ENCODE results near the gene EML1.

The EML1 gene

DNA sequence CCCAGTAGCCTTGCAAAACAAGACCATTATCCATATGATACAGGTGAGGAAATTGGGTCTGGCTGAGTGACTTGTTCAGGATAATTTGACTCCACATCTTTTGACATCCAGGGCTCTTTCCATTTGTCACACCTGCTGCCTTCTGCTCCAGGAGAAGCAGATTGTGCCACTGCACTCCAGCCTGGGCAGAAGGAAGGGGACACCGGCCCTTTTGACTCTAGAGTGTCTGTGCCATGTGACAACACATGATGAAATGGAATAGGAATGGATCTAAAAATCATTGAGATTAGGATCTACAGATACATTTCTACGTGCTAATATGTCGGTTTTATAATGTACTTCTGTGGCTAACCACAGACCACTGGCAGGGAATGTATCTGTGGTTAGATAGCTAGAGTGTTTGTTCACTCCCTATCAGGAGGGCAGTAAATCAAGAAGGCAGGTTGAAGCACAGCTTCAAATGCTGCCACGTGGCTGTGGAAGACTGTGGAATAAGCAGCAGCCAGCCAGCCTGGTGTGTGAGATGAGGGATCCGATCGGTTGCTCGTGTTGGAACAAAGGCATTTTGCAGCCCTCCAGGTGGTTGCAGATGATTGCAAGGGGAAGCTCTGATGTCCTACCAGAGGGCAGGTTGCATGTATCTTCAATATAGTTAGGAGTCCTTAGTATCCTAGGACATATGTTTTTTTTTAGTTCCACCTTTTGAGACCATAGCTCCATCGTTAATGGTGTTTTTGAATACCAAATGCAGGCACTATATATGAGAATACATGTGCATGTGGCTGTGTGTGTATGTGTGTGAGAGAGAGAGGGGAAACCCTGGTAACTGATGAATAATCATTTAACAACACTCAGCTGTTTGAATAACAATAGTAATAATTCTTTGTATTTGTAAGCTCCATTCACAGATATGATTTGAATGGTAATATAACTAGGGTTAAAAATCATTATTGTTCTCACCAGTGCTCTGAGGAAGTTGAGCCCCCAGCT lies 28.6 kb downstream of the EML1 start:
- in situ Hi-C loops (cut with MboI; ENCODE audit: low sequenced_read_pairs): no loop called here

DNA sequence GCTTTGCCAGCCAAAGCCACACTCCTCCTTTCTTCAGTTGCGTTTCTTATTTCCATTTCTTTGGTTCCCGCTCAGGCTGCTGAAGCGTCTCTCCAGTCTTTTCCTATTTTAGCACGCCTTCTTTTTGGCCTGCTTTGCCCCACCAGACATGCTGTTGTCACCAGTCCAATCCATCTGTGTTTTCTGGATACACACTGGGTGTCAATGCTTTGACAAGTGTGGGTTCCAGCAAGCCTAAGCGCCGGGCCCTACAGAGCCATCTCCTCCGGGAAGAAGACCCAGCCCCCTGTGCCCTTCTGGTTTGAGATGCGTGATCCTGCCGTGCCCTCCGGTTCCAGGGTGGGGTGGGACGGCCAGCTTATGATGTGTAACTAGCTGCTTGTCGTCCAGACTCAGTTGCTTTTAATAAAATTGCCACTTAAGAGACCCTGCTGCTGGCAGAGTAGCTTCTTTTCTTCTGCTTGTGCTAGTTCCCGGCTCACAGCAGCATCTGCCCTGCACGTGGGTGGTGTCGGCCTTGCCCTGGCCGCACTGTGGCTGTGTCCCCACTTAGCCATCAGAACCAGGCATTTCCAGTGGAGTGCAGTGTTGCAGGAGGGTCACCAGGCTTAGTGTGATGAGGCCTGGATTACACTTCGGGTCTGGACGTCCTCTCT lies 29.7 kb downstream of the EML1 start:
- in situ Hi-C loops (cut with MboI; ENCODE audit: low sequenced_read_pairs): no loop called here

DNA sequence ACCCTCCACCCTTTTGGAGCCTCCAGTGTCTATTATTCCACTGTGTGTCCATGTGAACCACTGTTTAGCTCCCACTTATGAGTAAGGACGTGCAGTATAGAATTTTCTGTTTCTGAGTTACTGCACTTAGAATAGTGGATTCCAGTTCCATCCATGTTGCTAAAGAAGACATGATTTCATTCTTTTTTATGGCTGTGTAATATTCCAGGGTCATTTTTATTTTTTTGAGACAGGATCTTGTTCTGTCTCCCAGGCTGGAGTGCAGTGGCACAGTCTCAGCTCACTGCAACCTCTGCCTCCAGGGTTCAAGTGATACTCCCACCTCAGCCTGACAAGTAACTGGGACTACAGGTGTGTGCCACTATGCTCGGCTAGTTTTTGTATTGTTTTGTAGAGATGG lies 31.6 kb downstream of the EML1 start:
- in situ Hi-C loops (cut with MboI; ENCODE audit: low sequenced_read_pairs): no loop called here

DNA sequence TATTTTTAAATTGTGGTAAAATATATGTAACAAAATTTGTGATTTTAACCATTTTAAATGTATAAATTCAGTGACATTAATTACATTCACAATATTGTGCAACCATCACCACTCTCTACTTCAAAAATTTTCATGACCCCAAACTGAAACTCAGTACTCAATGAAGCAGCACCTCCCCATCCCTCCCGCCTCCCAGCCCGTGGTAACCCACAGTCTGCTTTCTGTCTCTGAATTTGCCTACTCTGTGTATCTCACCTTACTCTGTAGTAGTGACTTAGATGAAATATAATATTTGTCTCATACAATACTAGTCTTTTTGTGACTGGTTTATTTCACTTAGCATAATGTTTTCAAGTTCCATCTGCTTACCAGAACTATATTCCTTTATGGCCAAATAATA lies 36.2 kb downstream of the EML1 start:
- in situ Hi-C loops (cut with MboI; ENCODE audit: low sequenced_read_pairs): no loop called here

DNA sequence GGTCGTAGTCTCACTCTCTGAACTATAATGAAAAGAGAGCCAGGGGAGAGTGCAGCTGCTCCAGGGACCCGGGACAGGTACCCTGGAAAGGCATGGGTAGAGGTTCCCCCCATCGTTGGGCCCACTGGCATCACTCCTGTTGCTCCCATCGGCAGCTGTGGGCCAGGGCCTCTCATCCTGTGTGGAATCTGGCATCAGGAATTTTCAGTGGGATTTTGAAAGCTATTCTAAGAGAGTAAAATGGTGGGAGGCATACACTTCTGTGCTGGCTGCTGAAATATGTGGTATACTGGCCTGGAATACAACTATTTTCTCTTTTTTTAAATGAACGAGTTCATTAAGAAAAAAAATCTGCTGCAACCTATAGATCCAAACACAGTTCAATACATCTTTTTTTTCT lies 38.1 kb downstream of the EML1 start:
- in situ Hi-C loops (cut with MboI; ENCODE audit: low sequenced_read_pairs): no loop called here

DNA sequence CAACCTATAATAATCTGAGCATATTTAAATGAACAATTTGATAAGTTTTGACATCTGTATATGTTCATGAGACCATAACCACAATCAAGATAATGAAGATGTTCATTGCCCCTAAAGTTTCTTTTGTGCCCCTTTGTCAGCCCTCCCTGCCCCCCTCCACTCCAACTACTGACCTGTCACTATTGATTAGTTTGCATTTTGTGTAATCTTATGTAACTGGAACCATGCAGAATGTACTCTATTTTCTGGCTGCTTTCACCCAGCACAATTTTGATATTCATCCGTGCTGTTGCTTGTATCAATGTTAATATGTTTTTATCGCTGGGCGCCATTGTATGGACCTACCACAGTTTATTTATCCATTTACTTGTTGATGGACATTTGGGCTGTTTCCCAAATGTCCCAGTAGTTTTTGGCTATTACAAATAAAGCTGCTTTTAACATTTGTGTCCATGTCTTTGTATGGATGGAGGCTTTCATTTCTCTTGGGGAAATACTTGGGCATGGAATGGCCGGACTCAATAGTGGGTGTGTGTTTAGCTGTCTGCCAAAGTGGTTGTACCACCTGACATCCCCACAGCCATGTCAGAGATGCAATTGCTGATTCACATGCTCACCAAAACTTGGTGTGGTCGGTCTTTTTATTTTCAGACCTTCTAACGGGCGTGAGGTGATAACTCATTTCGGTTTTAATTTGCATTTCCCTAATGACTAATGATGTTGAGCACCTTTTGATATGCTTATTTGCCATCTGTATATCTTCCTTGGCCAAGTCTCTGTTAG lies 38.9 kb downstream of the EML1 start:
- in situ Hi-C loops (cut with MboI; ENCODE audit: low sequenced_read_pairs): no loop called here

DNA sequence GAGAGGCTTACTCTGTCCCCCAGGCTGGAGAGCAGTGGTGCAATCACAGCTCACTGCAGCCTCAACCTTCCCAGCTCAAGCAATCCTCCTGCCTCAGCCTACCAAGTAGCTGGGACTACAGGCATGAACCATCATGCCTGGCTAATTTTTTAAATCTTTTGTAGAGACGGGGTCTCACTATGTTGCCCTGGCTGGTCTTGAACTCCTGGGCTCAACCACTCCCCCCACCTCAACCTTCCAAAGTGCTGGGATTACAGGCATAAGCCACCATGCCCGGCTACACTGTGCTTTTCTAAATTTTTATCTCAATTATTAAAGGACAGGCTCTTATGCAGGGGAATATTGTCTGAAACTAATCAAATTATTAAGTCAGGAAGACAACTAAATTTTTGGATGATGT lies 44.6 kb downstream of the EML1 start:
- in situ Hi-C loops (cut with MboI; ENCODE audit: low sequenced_read_pairs): no loop called here

DNA sequence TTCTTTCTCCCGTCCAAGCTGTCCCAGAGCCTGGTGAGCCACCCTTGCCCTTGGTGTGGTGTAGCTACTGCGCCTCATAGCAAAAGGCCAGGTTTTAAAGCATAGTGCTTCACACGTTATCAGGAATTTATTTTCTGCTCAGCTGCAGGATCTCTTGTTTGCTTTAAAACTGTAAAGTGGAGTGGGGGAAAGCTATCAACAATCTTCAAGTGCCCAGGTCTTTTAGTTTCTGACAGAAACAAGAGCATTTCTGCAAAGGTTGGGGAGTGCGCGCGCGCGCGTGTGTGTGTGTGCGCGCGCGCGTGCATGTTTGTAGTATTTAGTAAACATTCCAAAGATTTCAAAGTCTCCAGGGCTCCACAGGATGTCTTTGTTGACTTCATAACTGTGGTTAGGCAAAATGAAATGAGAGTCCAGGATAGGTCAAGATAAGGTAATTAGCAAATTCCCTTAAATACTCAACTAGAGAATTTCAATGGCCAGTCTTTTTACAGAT lies 45.5 kb downstream of the EML1 start:
- in situ Hi-C loops (cut with MboI; ENCODE audit: low sequenced_read_pairs): no loop called here

DNA sequence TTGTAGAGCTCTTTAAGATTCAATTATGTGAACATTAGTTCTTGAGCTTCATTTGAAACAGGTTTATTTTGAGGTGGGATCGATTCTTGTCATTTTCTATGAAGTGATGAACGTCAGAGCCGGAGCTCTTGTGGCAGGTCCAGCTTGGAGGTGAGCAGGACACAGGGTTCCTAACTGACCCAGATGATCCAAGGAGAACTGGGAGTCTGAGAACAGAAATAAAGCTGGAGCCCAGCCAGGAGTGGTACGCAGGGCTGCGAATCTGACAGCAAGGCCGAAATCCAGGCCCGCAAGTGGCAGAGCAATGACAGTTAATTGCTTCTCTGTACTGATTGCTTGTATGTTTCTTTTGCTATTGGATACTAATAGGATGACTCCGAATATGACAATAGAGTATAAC lies 46.5 kb downstream of the EML1 start:
- in situ Hi-C loops (cut with MboI; ENCODE audit: low sequenced_read_pairs): no loop called here

DNA sequence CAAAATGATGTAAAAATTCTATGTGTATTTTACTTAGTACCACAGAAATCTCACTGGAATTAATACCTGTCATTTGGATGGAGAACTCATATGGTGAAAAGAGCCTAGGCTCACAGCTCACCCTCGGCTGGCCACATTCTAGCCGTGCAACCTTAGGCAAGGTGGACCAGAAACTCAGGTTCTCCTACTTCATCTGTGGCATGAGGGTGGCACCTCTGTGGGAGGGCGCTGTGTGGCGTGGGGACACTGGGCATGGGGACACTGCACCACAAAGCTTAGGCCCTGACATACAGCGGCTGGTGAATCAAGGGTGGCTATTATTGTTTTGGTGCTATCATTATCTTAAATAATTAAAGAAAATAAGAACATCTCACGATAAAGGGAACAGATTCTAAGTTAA lies 47.1 kb downstream of the EML1 start:
- in situ Hi-C loops (cut with MboI; ENCODE audit: low sequenced_read_pairs): no loop called here

DNA sequence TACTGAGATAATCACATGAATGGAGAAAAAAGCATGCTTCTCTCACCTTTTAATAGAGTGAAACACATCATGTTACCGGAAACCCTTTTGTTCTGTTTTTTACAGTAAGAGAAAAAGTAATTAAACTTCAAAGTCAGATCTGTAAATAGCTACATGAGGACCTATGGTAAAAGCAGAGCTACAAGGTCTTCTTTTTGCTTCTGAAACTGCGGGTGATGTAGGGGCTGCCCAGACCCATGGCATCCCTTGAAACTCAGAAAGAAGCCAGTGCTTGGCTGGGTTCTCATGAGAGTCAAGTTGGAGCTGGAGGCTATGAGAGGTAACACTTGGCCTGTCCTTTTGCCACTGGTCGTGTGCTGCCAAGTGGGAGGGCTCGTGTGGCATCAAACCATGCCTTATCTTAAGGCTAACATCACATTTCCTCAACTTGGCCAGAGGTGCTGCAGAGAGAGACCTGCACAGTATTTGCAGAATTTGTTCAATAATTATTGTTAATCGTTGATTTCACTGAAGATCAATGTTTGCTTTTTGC lies 47.6 kb downstream of the EML1 start:
- in situ Hi-C loops (cut with MboI; ENCODE audit: low sequenced_read_pairs): no loop called here

DNA sequence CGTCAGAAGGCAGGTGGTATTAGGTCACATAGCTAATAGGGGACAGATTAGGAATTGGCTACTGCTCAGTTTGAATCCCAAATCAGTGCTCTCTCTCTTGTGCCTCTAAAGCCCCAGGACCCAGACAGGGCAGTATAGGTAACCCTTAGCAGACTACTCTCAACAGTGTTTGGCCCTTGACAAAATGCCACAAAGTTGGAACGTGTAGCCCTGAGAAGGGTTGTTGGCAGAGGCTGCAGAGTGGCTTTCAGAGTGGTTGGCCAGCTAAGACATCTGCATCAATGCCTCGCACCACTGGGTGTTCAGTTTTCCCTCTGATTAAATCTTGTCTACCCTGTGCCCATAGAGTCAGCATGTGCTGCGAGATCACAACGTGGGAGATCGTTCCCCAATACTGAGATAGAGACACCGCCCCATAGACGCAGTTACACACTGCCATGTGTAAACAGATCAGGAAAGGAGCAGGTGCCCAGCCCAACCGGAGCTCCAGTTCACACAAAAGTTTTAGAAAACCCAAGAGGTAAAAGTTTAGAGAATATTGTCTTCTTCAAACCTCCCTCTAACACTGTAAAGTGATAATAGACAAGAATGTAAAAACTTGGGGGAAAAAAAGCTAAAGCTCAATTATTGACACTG lies 48.3 kb downstream of the EML1 start:
- in situ Hi-C loops (cut with MboI; ENCODE audit: low sequenced_read_pairs): no loop called here

DNA sequence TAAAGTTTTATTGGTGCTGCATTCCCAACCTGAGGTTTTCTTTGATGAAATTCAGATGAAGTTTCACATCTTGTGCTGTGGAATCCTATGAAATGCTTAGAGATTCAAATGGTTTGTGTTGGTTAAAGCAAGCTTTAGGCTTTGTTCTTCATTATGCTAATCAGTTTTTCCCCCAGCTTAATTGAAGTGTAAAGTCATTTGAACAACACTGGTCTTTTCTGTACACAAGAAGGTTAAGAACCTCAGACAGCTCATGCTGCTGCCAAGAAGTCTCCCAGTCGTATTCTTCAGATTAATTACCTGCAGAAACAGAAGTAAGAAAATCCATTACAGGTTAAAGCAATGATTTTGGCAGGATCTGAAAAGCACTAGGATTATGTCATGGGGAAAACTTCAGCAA lies 48.9 kb downstream of the EML1 start:
- in situ Hi-C loops (cut with MboI; ENCODE audit: low sequenced_read_pairs): no loop called here

DNA sequence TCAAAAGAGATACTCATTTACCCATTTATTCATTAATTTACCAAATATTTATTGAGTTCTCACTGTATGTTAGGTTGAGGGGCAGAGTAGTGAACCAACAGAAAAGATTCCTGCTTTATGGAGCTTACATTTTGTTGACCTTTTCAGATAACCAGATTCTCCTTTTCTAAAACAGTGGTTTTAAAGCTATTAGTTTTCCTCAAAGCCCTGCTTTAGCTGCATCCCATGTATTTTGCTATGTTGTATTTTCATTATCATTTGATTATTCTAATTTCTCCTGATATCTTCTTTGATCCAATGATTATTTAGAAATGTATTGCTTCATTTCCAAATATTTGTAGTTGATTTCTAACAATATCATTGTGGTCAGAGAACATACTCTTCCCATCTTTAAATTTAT lies 53.6 kb downstream of the EML1 start:
- in situ Hi-C loops (cut with MboI; ENCODE audit: low sequenced_read_pairs): no loop called here

DNA sequence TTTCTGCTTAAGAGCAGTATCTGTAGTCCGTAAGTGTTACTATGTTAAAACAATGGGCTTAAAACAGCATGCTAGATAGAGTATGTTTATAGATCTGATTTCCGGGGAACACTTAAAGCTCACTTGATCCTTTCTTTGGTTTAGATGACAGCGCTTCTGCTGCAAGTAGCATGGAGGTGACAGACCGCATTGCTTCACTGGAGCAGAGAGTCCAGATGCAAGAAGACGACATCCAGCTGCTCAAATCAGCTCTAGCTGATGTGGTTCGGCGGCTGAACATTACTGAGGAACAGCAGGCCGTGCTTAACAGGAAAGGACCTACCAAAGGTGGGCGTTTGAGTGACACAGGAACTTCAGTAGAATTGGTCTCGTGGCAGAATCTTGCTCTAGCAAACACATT lies 57.5 kb downstream of the EML1 start:
- in situ Hi-C loops (cut with MboI; ENCODE audit: low sequenced_read_pairs): no loop called here

DNA sequence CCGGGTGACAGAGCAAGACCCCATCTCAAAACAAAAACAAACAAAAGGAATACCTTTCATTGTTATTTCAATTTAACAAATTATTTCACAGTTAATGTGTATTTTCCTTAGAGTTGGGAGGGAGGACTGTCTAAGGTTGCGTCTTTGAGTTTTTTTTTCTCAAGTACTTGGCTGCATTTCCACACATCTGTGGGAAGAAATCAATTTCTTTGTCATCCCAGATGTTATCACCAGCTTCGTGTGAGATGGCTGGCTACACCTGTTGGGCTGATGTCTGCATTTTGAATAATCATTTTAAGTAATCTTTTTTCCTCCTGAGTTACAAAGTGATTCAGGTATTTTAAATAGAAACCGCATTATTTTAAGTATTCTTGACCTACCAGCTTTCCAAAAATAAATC lies 59.4 kb downstream of the EML1 start:
- in situ Hi-C loops (cut with MboI; ENCODE audit: low sequenced_read_pairs): no loop called here

DNA sequence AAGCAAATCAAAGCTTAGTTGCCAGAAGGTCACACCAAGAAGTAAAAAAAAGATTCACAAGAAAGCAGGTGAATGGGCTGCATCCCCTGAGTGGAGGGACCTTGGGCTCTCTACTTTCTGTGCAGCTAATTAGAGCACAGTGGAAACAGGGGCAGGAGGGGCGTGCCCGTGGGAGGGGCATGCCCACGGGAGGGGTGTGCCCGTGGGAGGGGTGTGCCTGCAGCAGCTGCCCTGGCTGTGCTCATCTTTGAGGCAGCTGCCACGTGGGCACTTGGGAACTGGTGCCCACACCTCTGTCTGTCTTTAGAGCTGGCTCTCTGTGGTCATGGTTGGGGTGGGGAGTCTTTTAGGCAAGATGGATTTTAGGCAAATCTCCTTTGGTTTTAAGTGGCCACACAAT lies 60.0 kb downstream of the EML1 start:
- in situ Hi-C loops (cut with MboI; ENCODE audit: low sequenced_read_pairs): no loop called here

DNA sequence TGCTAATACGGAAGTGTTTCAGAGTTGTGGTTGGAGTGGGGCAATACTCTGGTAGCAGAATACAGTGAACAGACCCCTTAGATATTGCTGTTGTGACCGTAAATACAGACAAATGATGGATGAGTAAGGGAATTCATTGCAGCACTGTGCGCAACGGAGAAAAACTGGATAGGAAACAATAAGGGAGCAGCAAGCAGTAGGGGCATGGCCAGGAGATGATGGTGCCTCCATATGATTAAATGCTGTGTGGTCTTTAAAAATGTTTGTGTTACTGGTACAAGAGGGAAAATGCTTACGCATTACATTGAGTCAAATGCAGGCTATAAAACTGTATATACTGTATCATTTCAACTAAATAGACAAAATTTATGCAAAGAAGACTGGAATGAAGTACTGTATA lies 61.6 kb downstream of the EML1 start:
- in situ Hi-C loops (cut with MboI; ENCODE audit: low sequenced_read_pairs): no loop called here

DNA sequence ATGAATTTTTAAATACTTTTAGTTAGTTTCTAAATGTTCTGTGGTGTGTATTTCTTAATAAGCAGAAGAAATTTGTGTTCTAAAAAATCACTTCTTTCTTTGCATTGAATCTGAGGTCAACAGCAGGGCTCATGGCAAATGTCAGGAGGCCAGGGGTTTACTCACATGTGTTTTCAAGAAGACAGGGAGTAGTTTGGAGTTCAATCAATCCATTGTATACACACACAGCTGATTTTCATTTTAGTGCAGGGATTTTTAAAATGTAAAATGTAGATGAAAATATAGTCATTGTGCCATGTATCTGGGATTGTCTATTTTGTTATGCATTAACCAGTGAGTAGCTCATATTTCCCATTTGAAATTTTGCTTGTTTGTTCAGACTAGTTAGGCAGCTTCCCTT lies 62.1 kb downstream of the EML1 start:
- in situ Hi-C loops (cut with MboI; ENCODE audit: low sequenced_read_pairs): no loop called here

DNA sequence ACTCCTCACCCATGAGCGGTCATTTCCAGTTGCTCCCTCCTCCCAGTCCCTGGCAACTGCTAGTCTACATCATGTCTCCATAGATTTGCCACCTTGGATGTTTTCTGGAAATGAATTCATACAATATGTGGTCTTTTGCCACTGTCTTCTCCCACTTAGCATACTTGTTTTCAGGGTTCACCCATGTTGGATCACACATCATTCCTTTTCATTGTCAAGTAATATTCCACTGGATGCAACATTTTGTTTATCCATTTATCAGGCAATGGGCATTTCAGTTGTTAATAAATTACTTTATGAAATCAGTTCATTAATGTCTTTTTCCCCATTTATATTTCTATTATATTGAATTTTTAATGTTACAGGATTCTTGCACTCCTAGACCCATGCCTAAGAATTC lies 64.3 kb downstream of the EML1 start:
- in situ Hi-C loops (cut with MboI; ENCODE audit: low sequenced_read_pairs): no loop called here

DNA sequence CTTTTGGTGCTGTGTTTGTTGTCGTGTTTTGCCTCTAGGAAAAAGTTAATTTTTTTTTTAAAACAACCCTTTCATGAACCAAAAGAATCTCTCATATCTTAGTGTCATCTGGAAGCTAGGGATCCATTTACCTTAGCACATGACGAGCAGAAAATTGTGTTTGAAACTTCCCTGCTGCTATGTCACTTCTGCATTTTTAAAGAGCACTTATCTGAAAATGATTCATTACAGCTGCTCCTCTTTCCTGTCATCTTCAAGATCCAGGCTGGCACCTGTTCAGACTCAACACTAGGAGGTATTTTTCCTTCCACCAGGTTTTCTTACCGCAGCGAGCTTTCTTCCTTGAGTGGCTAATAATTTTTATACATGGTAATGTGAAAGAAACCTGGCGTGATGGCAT lies 67.0 kb downstream of the EML1 start:
- in situ Hi-C loops (cut with MboI; ENCODE audit: low sequenced_read_pairs): no loop called here
